MM.1S (cell line): ENCODE measurements around the gene TARBP1.

Source experiments
- EZH2 ChIP-seq: fragments of 300-600 bp; sonication (generic); optimal IDR thresholded peaks from 2 replicates; pipeline ENCODE3; 2017; ENCODE audit warnings: low read depth, mild to moderate bottlenecking, antibody characterized with exemption, low read length, mixed read lengths
- EZH2phosphoT487 ChIP-seq: fragments of 300-600 bp; sonication (generic); IDR thresholded peaks from 2 replicates; pipeline ENCODE4 v1.6.1; 2018; ENCODE audit warnings: antibody characterized with exemption, low read length
- TF ChIP-seq, protein P1 (sequence below): fragments of 300-600 bp; sonication (generic); IDR thresholded peaks from 2 replicates; pipeline ENCODE4 v1.5.1; 2016; ENCODE audit warnings: antibody characterized with exemption, low read length, mixed read lengths

DNA sequence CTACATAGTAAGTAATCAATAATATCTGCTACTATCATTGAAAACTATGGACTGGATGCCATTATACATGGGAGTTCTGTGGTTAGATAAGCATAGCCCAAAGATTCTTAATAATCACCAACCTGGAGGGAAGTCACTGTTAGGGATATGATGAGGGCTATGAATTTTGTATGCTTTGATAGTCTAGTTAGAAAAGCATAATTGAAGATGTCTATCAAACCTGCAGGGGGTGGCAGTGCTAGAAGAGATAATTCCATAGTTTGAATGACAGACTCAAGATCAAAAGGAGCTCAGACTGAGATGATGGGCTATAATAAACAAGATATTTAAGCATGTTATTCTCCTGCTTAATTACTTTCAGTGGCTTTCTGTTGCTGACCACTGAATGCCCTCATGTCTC, 121.1 kb downstream of the TARBP1 start:
- TF ChIP-seq, protein P1, sequence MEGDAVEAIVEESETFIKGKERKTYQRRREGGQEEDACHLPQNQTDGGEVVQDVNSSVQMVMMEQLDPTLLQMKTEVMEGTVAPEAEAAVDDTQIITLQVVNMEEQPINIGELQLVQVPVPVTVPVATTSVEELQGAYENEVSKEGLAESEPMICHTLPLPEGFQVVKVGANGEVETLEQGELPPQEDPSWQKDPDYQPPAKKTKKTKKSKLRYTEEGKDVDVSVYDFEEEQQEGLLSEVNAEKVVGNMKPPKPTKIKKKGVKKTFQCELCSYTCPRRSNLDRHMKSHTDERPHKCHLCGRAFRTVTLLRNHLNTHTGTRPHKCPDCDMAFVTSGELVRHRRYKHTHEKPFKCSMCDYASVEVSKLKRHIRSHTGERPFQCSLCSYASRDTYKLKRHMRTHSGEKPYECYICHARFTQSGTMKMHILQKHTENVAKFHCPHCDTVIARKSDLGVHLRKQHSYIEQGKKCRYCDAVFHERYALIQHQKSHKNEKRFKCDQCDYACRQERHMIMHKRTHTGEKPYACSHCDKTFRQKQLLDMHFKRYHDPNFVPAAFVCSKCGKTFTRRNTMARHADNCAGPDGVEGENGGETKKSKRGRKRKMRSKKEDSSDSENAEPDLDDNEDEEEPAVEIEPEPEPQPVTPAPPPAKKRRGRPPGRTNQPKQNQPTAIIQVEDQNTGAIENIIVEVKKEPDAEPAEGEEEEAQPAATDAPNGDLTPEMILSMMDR, result no peak; the same call in 1 of the 2 replicates
- TF ChIP-seq EZH2phosphoT487, result no peak
- TF ChIP-seq EZH2, result no peak
